DOHH2 (cell line): ENCODE measurements around the gene CLEC10A.

ENCODE experiments used
- CTCF ChIP-seq: fragments of 200-600 bp; sonication (generic); IDR thresholded peaks from one replicate; pipeline ENCODE4 v1.5.1; 2014; ENCODE audit warnings: antibody characterized with exemption, mild to moderate bottlenecking, low read depth, low read length; ENCODE audit not compliant: poor library complexity, severe bottlenecking
- EZH2phosphoT487 ChIP-seq: fragments of 200-600 bp; sonication (generic); IDR thresholded peaks from 2 replicates; pipeline ENCODE4 v1.6.1; 2017; ENCODE audit warnings: borderline replicate concordance, mild to moderate bottlenecking, antibody characterized with exemption, low read length, moderate library complexity, mixed read lengths

DNA sequence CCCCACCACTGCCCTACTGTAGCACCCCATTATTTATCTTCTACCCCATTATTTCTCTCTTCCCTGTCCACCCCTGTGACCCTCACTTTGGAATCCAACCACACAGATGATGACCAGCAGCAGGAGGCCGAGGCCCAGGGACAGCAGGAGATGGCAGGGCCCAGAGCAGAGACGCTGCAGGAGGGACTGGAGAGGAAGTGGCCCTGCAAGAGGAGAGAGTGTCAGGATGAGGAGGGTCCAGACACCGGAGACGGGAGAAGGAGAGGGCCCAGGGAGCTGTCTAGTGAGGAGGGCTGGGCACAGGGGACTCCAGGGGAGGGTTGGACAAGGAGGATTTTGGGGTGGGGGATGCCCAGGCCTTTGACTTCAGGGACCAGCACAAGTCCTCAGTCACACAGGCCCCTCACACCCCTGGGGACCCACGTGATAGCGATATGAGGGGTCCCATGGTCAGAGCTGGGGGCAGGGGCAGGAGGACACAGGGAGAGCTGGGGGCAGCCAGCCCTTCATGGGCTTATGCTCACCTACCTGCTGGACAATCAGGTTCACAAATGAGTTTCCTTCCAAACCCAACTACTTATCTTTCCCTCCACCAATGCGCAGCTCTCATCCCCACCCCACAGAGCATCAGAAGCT is 2.0 kb downstream of the CLEC10A start:
- no peak for TF ChIP-seq CTCF
- no peak for TF ChIP-seq EZH2phosphoT487
